HG03108 (cell line): ENCODE data around the gene TAF8.

Source experiments
- ATAC-seq: cut with Tn5 transposase; IDR thresholded peaks from one replicate; pipeline ENCODE4 v1.9.1; 2021; ENCODE audit warnings: moderate library complexity; ENCODE audit not compliant: unreplicated experiment

The TAF8 gene

GRCh38 chr6:42049948-42050296 is 402 bp upstream of the TAF8 start:
- no peak for ATAC-seq

GRCh38 chr6:42051268-42051653 is 937 bp downstream of the TAF8 start:
- ATAC-seq, result no peak

- ATAC-seq, result no peak
Observed at GRCh38 chr6:42053601-42054000, 3.3 kb downstream of the TAF8 start.

- ATAC-seq, result no peak
Observed at GRCh38 chr6:42059743-42060142, 9.4 kb downstream of the TAF8 start.

- no peak for ATAC-seq
Observed at GRCh38 chr6:42066156-42066675, 15.9 kb downstream of the TAF8 start.

GRCh38 chr6:42068173-42068572 is 17.8 kb downstream of the TAF8 start:
- ATAC-seq, result no peak

- ATAC-seq, result no peak
Observed at GRCh38 chr6:42068872-42069522, 18.7 kb downstream of the TAF8 start.

- no peak for ATAC-seq
Observed at GRCh38 chr6:42071881-42072583, 21.7 kb downstream of the TAF8 start.

GRCh38 chr6:42073287-42073686 is 23.0 kb downstream of the TAF8 start:
- no peak for ATAC-seq

- no peak for ATAC-seq
Observed at GRCh38 chr6:42075159-42075838, 25.0 kb downstream of the TAF8 start.

- no peak for ATAC-seq
Observed at GRCh38 chr6:42078386-42078785, 28.1 kb downstream of the TAF8 start.

- no peak for ATAC-seq
Observed at GRCh38 chr6:42079941-42080464, 29.7 kb downstream of the TAF8 start.

GRCh38 chr6:42083530-42083929 is 33.2 kb downstream of the TAF8 start:
- ATAC-seq, result no peak

- ATAC-seq, result no peak
Observed at GRCh38 chr6:42084889-42085288, 34.6 kb downstream of the TAF8 start.

- no peak for ATAC-seq
Observed at GRCh38 chr6:42086046-42087035, 36.0 kb downstream of the TAF8 start.

GRCh38 chr6:42088101-42088591 is 37.8 kb downstream of the TAF8 start:
- ATAC-seq, result no peak

- no peak for ATAC-seq
Observed at GRCh38 chr6:42090819-42091717, 40.7 kb downstream of the TAF8 start.

GRCh38 chr6:42091718-42092023 is 41.3 kb downstream of the TAF8 start:
- ATAC-seq, result no peak

- no peak for ATAC-seq
Observed at GRCh38 chr6:42093582-42094329, 43.4 kb downstream of the TAF8 start.
